HepG2 (cell line): ENCODE measurements around the gene SAYSD1. TPM values are rescaled to one million over a fixed set of nuclear protein-coding genes. Genes with fewer than 3 reads are reported as not detected.

Experiments
- ARNT2 ChIP-seq: sonication (generic); formaldehyde crosslinking; IDR thresholded peaks from 2 replicates; pipeline ENCODE4 v1.8.0; 2022; ENCODE audit warnings: mild to moderate bottlenecking, low read depth, missing genetic modification reagents, moderate library complexity
- ERF ChIP-seq: IDR thresholded peaks from 2 replicates; pipeline ENCODE4 v1.6.1; 2018; ENCODE audit warnings: missing biosample characterization, missing genetic modification reagents
- FOXP1 ChIP-seq, 2 experiments: fragments of 450-650 bp in 1 of 2; IDR thresholded peaks; 2 replicates each; pipeline ENCODE4 v1.6.1; 2017 to 2018; ENCODE audit warnings: antibody characterized with exemption in 1 of 2
- GLI4 ChIP-seq: sonication (generic); formaldehyde crosslinking; IDR thresholded peaks from 2 replicates; pipeline ENCODE4 v1.5.1; 2020; ENCODE audit warnings: missing genetic modification reagents, mild to moderate bottlenecking, moderate library complexity, borderline replicate concordance
- IRX3 ChIP-seq: sonication (generic); formaldehyde crosslinking; IDR thresholded peaks from 2 replicates; pipeline ENCODE4 v1.8.1; 2023; ENCODE audit warnings: mild to moderate bottlenecking, low read depth, missing genetic modification reagents, borderline replicate concordance
- KLF6 ChIP-seq: IDR thresholded peaks from 2 replicates; pipeline ENCODE4 v1.8.0; 2016; ENCODE audit warnings: missing biosample characterization, missing genetic modification reagents
- NCOA2 ChIP-seq: sonication (generic); formaldehyde crosslinking; IDR thresholded peaks from 2 replicates; pipeline ENCODE4 v1.8.0; 2022; ENCODE audit warnings: inconsistent platforms
- NFE2L1 ChIP-seq: sonication (generic); formaldehyde crosslinking; IDR thresholded peaks from 2 replicates; pipeline ENCODE4 v1.4.0; 2020; ENCODE audit warnings: missing genetic modification reagents, mild to moderate bottlenecking, borderline replicate concordance
- POLR2AphosphoS5 ChIP-seq: IDR thresholded peaks from 2 replicates; pipeline ENCODE4 v1.6.1; 2012; ENCODE audit warnings: low read depth, low read length
- SMYD3 ChIP-seq: sonication (generic); formaldehyde crosslinking; IDR thresholded peaks from 2 replicates; pipeline ENCODE4 v1.8.1; 2023; ENCODE audit warnings: mild to moderate bottlenecking, missing genetic modification reagents
- SSRP1 ChIP-seq: IDR thresholded peaks from 2 replicates; pipeline ENCODE4 v1.6.1; 2016; ENCODE audit warnings: control low read depth
- TGIF2 ChIP-seq: IDR thresholded peaks from 2 replicates; pipeline ENCODE4 v1.6.1; 2016; ENCODE audit warnings: control low read depth, missing compliant biosample characterization
- ZNF10 ChIP-seq: sonication (generic); formaldehyde crosslinking; IDR thresholded peaks from 2 replicates; pipeline ENCODE4 v1.4.0; 2020; ENCODE audit warnings: mild to moderate bottlenecking, low read depth, missing genetic modification reagents, borderline replicate concordance
- ZNF563 ChIP-seq: sonication (generic); formaldehyde crosslinking; IDR thresholded peaks from 2 replicates; pipeline ENCODE4 v1.8.0; 2022; ENCODE audit warnings: mild to moderate bottlenecking, moderate library complexity, missing genetic modification reagents
- ZNF670 ChIP-seq: sonication (generic); formaldehyde crosslinking; IDR thresholded peaks from 2 replicates; pipeline ENCODE4 v1.8.0; 2022; ENCODE audit warnings: mild to moderate bottlenecking, missing genetic modification reagents, borderline replicate concordance
- ZZZ3 ChIP-seq: sonication (generic); formaldehyde crosslinking; IDR thresholded peaks from 2 replicates; pipeline ENCODE4 v1.4.0; 2020; ENCODE audit warnings: missing genetic modification reagents, mild to moderate bottlenecking, borderline replicate concordance
- polyA plus RNA-seq, 8 experiments: library from polyadenylated mRNA; depleted of rRNA in 3 of 8; stranded (reverse) in 7 of 8; unstranded in 1 of 8; fragments of >200 nt; fragmentation: Illumina TruSeq in 4 of 8; extraction: Trizol in 4 of 8; gene quantifications; 2 replicates each; pipeline versions ENCODE4 v1.2.1 to v1.2.3, GENCODE V29; 2011 to 2016; ENCODE audit warnings: low read depth in 4 of 8, missing spikeins in 1 of 8, mixed read lengths in 1 of 8; ENCODE audit not compliant: insufficient read depth in 1 of 8
- total RNA-seq, 5 experiments: library from RNA; depleted of rRNA; stranded (reverse); fragments of >200 nt; fragmentation: Illumina TruSeq; extraction: Trizol; gene quantifications; 2 replicates each; pipeline ENCODE4 v1.2.3, GENCODE V29; 2016; ENCODE audit warnings: low read depth in 1 of 5
- TF ChIP-seq, protein P1 (sequence below): sonication (generic); formaldehyde crosslinking; IDR thresholded peaks from 2 replicates; pipeline ENCODE4; 2020; ENCODE audit warnings: missing genetic modification reagents, mild to moderate bottlenecking, borderline replicate concordance
- TF ChIP-seq, protein P2 (sequence below): sonication (generic); formaldehyde crosslinking; IDR thresholded peaks from 2 replicates; pipeline ENCODE4 v1.8.0; 2022; ENCODE audit warnings: missing genetic modification reagents, mild to moderate bottlenecking, inconsistent platforms, borderline replicate concordance
- TF ChIP-seq, protein P3 (sequence below): conservative IDR thresholded peaks from 2 replicates; pipeline ENCODE4 v1.6.1; 2018; ENCODE audit warnings: missing genetic modification reagents
- TF ChIP-seq, protein P4 (sequence below): sonication (generic); formaldehyde crosslinking; IDR thresholded peaks from 2 replicates; pipeline ENCODE4 v1.4.0; 2020; ENCODE audit warnings: low read depth, mild to moderate bottlenecking, missing genetic modification reagents
- TF ChIP-seq, protein P5 (sequence below): sonication (generic); formaldehyde crosslinking; conservative IDR thresholded peaks from 2 replicates; pipeline ENCODE4 v1.5.0; 2020; ENCODE audit warnings: missing genetic modification reagents

SAYSD1 gene
- total and polyA plus RNA-seq, 2 of the 13 experiments (the other 11 are each of a cell fraction or from before 2014, with no cell fraction given): 10.1 to 16.0 TPM

DNA sequence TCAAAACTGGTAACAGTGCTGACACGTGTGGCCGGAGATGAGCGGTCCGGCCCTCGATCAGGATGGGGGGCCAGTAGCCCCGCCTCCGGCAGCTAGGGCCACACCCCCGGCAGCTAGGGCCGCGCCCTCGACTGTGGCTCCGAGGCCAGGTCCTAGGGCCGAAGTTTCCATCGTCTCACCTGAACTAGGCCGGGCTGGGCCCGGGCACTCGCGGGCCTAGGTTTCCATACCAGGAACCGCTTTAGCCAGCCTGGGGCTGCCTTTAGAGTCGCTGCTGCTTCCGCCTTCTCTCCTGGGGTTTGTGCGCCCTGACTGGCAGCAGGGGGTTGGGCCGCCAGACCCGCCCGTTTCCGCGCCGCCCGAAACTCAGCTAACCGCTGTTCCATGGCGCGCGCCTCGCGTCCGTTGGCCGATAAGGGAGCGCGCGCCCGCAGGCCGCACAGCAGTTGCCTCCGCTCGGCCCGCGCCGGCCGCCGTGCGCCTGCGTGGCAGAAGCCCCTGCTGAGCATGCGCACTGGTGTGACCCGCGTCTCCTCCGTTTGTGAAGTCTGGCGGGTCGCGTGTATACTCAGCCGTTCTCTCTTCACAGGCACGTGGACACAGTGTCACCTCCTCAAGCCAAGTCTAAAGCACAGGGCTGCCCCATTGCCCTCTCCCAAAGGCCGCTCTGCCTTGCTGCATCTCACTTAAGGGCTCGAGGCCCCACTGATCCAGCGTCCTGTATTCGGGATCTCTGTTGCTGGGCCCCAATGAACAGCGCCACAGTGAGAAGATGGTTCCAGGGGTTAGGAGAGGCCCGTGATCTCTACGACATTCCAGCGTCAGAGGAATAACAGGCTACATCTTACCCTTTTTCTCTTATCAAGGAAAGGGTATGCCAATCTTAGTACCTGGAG lies at the start of gene SAYSD1 (continued):
- TF ChIP-seq, protein P1, sequence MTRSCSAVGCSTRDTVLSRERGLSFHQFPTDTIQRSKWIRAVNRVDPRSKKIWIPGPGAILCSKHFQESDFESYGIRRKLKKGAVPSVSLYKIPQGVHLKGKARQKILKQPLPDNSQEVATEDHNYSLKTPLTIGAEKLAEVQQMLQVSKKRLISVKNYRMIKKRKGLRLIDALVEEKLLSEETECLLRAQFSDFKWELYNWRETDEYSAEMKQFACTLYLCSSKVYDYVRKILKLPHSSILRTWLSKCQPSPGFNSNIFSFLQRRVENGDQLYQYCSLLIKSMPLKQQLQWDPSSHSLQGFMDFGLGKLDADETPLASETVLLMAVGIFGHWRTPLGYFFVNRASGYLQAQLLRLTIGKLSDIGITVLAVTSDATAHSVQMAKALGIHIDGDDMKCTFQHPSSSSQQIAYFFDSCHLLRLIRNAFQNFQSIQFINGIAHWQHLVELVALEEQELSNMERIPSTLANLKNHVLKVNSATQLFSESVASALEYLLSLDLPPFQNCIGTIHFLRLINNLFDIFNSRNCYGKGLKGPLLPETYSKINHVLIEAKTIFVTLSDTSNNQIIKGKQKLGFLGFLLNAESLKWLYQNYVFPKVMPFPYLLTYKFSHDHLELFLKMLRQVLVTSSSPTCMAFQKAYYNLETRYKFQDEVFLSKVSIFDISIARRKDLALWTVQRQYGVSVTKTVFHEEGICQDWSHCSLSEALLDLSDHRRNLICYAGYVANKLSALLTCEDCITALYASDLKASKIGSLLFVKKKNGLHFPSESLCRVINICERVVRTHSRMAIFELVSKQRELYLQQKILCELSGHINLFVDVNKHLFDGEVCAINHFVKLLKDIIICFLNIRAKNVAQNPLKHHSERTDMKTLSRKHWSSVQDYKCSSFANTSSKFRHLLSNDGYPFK (CRISPR knock-in tag): peak; percentile 91
- TF ChIP-seq, protein P2, sequence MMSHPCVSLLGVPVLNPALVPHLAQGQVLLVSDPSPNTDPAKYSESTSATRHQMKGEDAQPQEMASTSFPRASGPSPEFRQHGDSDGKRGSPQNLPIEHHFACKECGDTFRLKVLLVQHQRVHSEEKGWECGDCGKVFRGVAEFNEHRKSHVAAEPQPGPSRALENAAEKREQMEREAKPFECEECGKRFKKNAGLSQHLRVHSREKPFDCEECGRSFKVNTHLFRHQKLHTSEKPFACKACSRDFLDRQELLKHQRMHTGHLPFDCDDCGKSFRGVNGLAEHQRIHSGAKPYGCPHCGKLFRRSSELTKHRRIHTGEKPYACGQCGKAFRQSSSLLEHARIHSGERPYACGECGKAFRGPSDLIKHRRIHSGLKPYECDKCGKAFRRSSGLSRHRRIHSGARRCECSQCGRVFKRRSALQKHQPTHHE (CRISPR knock-in tag): peak; percentile 99; the same call in 1 of the 2 replicates
- TF ChIP-seq KLF6 (CRISPR knock-in tag) (peak; percentile 89), IRX3 (CRISPR knock-in tag) (peak; percentile 99), SSRP1 (CRISPR knock-in tag) (no peak), ZNF10 (no peak), ERF (CRISPR knock-in tag) (peak; percentile 83), FOXP1 (IDR thresholded peaks at IDR 0.05) (no peak), FOXP1 (CRISPR knock-in tag; IDR thresholded peaks at IDR 0.05) (no peak), ZNF563 (CRISPR knock-in tag) (peak; percentile 99), ZZZ3 (CRISPR knock-in tag) (peak; percentile 91; the same call in 1 of the 2 replicates), TGIF2 (CRISPR knock-in tag) (peak; percentile 98), ARNT2 (CRISPR knock-in tag) (peak; percentile 99), ZNF670 (CRISPR knock-in tag) (peak; percentile 99), GLI4 (peak; percentile 95; the same call in 1 of the 2 replicates), NCOA2 (CRISPR knock-in tag) (peak; percentile 74; the same call in 1 of the 2 replicates), POLR2AphosphoS5 (peak; percentile 75; the same call in 1 of the 2 replicates), NFE2L1 (peak; percentile 95), SMYD3 (peak; percentile 66; the same call in 1 of the 2 replicates)
- TF ChIP-seq, protein P3, sequence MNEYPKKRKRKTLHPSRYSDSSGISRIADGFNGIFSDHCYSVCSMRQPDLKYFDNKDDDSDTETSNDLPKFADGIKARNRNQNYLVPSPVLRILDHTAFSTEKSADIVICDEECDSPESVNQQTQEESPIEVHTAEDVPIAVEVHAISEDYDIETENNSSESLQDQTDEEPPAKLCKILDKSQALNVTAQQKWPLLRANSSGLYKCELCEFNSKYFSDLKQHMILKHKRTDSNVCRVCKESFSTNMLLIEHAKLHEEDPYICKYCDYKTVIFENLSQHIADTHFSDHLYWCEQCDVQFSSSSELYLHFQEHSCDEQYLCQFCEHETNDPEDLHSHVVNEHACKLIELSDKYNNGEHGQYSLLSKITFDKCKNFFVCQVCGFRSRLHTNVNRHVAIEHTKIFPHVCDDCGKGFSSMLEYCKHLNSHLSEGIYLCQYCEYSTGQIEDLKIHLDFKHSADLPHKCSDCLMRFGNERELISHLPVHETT: no peak; the same call in 1 of the 2 replicates
- TF ChIP-seq, protein P4, sequence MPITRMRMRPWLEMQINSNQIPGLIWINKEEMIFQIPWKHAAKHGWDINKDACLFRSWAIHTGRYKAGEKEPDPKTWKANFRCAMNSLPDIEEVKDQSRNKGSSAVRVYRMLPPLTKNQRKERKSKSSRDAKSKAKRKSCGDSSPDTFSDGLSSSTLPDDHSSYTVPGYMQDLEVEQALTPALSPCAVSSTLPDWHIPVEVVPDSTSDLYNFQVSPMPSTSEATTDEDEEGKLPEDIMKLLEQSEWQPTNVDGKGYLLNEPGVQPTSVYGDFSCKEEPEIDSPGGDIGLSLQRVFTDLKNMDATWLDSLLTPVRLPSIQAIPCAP (CRISPR knock-in tag): peak; percentile 92; the same call in 1 of the 2 replicates
- TF ChIP-seq, protein P5, sequence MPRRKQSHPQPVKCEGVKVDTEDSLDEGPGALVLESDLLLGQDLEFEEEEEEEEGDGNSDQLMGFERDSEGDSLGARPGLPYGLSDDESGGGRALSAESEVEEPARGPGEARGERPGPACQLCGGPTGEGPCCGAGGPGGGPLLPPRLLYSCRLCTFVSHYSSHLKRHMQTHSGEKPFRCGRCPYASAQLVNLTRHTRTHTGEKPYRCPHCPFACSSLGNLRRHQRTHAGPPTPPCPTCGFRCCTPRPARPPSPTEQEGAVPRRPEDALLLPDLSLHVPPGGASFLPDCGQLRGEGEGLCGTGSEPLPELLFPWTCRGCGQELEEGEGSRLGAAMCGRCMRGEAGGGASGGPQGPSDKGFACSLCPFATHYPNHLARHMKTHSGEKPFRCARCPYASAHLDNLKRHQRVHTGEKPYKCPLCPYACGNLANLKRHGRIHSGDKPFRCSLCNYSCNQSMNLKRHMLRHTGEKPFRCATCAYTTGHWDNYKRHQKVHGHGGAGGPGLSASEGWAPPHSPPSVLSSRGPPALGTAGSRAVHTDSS (CRISPR knock-in tag): no peak
